ENCODE results near the gene DNAH3.
"Not testable (repeated sequence)": the region's sequence is repeated elsewhere in the genome, so short reads cannot be mapped to it uniquely, and the experiment has no call there.

DNAH3 gene

DNA sequence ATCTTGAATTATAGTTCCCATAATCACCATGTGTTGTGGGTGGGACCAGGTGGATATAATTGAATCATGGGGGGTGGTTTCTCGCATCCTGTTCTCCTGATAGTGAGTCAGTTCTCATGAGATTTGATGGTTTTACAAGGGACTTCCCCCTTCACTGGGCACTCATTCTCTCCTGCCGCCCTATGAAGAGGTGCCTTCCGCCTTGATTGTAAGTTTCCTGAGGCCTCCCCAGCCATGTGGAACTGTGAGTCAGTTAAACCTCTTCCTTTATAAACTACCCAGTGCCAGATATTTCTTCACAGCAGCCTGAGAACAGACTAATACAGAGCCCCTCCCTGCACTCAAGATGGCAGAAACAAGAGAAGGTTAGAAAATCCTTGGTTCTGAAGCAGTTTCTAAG lies 34.2 kb upstream of the DNAH3 start:
- intact Hi-C loops (cut with micrococcal nuclease), result loop anchor here (5.0 kb wide), 1 partner anchor 372 kb away; no protein-coding TSS in a partner anchor
- Mint-ChIP-seq H3K4me3 (no peak overlapping the region), H3K4me1 (ENCODE audit: low read depth) (peaks cover 13% of the 10 kb centered on the region), H3K36me3 (ENCODE audit: low read depth) (peaks cover 26% of the 10 kb centered on the region), H3K27me3 (peaks cover 8% of the 10 kb centered on the region), H3K27ac (no peak overlapping the region), H3K9me3 (peaks cover 12% of the 10 kb centered on the region)

DNA sequence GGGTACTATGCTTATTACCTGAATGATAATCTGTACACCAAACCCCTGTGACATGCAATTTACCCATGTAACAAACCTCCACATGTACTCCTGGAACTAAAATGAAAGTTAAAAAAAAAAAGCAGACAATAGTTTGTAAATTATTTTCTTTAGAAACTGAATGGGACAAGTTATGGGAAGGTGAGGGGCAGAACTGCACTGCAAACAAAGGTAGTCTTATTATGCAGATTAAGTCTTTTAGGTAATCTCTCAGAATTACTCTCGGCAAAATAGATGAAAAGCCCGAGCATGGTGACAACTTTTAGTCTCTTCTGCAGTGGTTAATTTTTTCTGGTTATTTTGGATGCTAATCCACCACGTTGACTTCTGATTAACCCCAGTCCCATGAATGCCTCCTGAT lies 33.3 kb upstream of the DNAH3 start:
- Mint-ChIP-seq H3K36me3 (ENCODE audit: low read depth) (peaks cover 35% of the 10 kb centered on the region), H3K9me3 (peaks cover 12% of the 10 kb centered on the region), H3K4me1 (ENCODE audit: low read depth) (peaks cover 13% of the 10 kb centered on the region), H3K4me3 (no peak overlapping the region), H3K27ac (no peak overlapping the region), H3K27me3 (peaks cover 3% of the 10 kb centered on the region)
- intact Hi-C loops (cut with micrococcal nuclease), result no loop called here

DNA sequence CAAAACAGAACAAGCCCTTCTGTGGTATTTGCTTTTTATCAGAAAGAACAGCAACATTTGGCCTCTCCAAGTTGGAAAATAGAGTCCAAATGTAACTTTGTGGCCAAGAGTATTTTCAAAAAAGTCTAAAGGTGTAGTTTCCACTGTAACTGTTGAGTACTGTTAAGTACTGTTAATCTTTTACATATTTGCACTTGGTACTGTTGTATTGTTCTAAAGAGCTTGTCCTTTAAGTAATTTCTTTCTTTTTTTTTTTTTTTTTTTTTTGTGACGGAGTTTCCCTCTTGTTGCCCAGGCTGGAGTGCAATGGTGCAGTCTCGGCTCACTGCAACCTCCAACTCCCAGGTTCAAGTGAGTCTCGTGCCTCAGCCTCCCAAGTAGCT lies 29.3 kb upstream of the DNAH3 start:
- H3K27me3 Mint-ChIP-seq, result no peaks in the 10 kb centered on the region
- peaks cover 6% of the 10 kb centered on the region for H3K4me1 Mint-ChIP-seq (ENCODE audit: low read depth)
- intact Hi-C loops (cut with micrococcal nuclease), result no loop called here
- no peak overlapping the region for H3K4me3 Mint-ChIP-seq
- H3K36me3 Mint-ChIP-seq (ENCODE audit: low read depth), result peaks cover 60% of the 10 kb centered on the region
- peaks cover 9% of the 10 kb centered on the region for H3K9me3 Mint-ChIP-seq
- no peak overlapping the region for H3K27ac Mint-ChIP-seq

DNA sequence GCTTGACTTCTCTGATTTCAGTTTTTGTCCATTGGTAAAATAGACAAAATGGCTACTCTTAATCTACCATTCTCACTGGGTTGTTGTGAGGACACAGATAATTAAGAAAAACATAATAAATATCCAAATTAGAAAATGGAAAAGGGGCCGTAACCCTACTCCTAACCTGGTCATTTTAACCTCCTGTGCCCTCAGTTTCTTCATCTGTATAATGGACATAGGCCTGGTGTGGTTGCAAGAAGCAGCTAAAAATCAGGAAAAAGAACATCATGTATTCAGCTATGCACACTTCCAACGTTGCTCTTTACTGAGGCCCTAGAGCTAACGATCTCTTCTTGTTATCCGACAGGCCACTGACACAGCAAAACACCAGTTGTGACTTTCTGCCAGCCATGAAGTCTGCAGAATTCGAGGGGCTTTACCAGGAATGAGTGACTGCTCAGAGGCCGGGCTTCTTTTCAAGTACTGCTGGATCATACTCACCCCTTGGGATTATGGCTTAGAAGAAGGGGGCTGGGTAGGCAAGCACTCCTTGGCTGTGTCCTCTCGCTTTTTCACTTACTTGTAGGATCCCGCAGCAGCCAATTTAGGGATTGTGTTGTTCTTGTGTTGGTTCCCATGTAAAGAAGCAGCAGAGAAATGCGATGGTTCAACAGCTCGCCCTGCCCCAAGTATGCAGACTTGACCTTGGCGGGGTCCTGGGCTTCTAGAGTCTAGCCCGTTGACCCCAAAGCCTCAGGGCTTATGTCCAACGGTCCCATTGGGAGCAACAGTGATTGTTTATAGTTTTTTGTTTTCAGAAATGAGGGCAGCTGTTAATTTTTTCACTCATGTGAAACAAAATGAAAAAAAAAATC lies 28.7 kb upstream of the DNAH3 start:
- intact Hi-C loops (cut with micrococcal nuclease), result no loop called here
- no peak overlapping the region for H3K27ac Mint-ChIP-seq
- peaks cover under 1% of the 10 kb centered on the region for H3K4me1 Mint-ChIP-seq (ENCODE audit: low read depth)
- no peak overlapping the region for H3K4me3 Mint-ChIP-seq
- H3K36me3 Mint-ChIP-seq (ENCODE audit: low read depth), result peaks cover 64% of the 10 kb centered on the region
- H3K27me3 Mint-ChIP-seq, result no peaks in the 10 kb centered on the region
- H3K9me3 Mint-ChIP-seq, result peaks cover 3% of the 10 kb centered on the region

DNA sequence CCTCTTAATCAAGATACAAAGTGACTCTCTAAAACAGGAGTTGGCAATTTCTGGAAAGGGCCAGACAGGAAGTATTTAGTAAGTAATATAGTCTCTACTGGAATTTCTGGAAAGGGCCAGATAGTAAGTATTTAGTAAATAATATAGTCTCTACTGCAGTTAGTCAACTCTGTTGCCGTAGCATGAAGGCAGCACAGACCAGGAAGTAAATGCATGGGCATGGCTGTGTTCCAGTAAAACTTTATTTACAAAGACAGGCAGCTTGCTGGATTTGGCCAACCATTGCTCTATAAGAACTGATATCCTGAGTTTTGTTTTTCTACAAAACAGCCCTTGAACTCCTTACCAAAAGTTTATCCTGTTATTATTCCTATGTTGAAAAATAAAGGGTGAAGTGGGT lies 24.8 kb upstream of the DNAH3 start:
- Mint-ChIP-seq H3K9me3 (no peaks in the 10 kb centered on the region), H3K27me3 (no peaks in the 10 kb centered on the region), H3K27ac (no peak overlapping the region), H3K4me1 (ENCODE audit: low read depth) (no peaks in the 10 kb centered on the region), H3K4me3 (no peak overlapping the region), H3K36me3 (ENCODE audit: low read depth) (peaks cover 79% of the 10 kb centered on the region)
- intact Hi-C loops (cut with micrococcal nuclease), result no loop called here

DNA sequence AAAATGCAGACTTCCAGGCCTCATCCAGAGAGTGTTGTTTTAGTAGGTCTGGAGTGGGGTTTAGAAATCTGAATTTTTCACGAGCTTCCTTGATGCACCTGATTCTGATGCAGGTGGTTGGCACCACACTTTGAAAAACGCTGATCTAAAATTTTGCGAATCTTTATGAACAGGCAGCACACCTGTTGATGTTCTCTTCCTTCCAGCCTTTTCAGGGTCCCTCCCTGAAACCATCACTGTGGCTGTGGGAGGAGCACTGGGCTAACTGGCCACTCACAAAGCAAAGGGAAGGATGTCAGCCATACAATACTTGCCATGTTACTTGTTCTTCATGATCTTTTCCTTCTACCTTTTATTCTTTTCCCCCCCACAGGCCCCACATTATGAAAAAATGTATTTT lies 22.0 kb upstream of the DNAH3 start:
- no peaks in the 10 kb centered on the region for H3K27me3 Mint-ChIP-seq
- H3K9me3 Mint-ChIP-seq, result no peaks in the 10 kb centered on the region
- intact Hi-C loops (cut with micrococcal nuclease), result no loop called here
- peaks cover 63% of the 10 kb centered on the region for H3K36me3 Mint-ChIP-seq (ENCODE audit: low read depth)
- no peak overlapping the region for H3K4me3 Mint-ChIP-seq
- H3K27ac Mint-ChIP-seq, result no peak overlapping the region
- no peaks in the 10 kb centered on the region for H3K4me1 Mint-ChIP-seq (ENCODE audit: low read depth)

DNA sequence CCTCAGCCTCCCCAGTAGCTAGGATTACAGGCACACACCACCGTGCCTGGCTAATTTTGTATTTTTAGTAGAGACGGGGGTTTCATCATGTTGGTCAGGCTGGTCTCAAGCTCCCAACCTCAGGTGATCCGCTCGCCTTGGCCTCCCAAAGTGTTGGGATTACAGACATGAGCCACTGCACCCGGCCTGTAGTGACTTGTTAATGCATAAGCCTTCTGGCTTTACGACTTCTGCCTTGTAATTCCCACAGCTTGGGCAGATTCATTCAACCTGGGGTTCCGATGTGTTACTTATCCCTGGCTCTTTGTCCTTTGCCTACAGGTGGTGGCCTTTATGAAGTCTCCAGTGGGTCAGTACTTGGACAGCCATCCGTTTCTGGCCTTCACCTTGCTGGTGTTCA lies 19.5 kb upstream of the DNAH3 start:
- H3K36me3 Mint-ChIP-seq (ENCODE audit: low read depth), result peaks cover 67% of the 10 kb centered on the region
- H3K4me1 Mint-ChIP-seq (ENCODE audit: low read depth); H3K27me3 Mint-ChIP-seq; H3K4me3 Mint-ChIP-seq; intact Hi-C loops (cut with micrococcal nuclease); H3K27ac Mint-ChIP-seq; H3K9me3 Mint-ChIP-seq: not testable (repeated sequence)

DNA sequence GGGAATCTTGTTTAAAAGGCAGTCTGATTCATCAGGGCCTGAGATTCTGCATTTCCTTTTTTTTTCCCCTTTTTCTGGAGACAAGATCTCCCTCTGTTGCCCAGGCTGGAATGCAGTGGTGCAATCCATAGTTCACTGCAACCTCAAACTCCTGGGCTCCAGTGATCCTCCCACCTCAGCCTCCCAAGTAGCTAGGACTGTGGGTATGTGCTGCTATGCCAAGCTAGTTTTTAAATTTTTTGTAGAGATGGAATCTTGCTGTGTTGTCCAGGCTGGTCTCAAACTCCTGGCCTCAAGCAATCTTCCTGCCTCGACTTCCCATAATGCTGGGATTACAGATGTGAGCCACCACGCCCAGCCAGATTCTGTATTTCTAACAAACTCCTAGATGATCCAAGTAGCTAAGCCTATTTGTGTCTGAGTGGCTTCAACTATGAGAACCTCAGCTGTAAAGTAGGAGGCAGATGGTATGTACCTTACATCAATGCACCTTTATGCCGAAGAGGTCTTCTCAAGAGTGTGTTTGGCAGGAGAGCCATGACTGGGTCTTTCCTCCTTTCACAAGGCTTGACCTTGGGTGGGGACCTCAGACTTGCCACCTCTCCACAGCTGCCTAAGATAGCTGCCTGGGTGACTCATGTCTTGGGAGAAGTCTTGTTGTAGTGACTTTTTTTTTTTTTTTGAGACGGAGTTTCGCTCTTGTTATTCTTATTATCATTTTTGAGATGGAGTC lies 18.8 kb upstream of the DNAH3 start:
- Mint-ChIP-seq H3K36me3 (ENCODE audit: low read depth) (peaks cover 70% of the 10 kb centered on the region), H3K4me3 (no peak overlapping the region), H3K27me3 (no peaks in the 10 kb centered on the region), H3K9me3 (no peaks in the 10 kb centered on the region), H3K27ac (no peak overlapping the region), H3K4me1 (ENCODE audit: low read depth) (no peaks in the 10 kb centered on the region)
- intact Hi-C loops (cut with micrococcal nuclease), result no loop called here

DNA sequence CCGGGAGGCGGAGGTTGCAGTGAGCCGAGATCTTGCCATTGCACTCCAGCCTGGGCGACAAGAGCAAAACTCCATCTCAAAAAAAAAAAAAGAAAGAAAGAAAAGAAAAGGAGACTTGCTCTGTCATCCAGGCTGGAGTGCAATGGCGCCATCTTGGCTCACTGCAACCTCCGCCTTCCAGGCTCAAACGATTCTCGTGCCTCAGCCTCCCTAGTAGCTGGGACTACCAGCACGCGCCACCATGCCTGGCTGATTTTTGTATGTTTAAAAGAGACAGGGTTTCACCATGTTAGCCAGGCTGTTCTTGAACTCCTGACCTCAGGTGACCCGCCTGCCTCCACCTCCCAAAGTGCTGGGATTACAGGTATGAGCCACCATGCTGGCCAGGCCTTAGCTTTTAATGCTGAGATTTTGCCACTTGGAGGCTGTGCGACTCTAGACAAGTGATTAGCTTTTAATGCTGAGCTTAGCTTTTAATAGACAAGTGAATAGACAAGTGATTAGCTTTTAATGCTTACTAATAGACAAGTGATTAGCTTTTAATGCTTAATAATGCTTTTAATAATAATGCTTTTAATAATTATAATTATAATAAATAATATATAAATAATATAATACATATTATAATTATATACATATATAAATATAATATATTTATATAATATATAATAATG lies 17.4 kb upstream of the DNAH3 start:
- Mint-ChIP-seq H3K4me1 (ENCODE audit: low read depth) (no peaks in the 10 kb centered on the region), H3K9me3 (no peaks in the 10 kb centered on the region), H3K27ac (no peak overlapping the region), H3K27me3 (no peaks in the 10 kb centered on the region), H3K36me3 (ENCODE audit: low read depth) (peaks cover 69% of the 10 kb centered on the region), H3K4me3 (no peak overlapping the region)
- intact Hi-C loops (cut with micrococcal nuclease), result no loop called here

DNA sequence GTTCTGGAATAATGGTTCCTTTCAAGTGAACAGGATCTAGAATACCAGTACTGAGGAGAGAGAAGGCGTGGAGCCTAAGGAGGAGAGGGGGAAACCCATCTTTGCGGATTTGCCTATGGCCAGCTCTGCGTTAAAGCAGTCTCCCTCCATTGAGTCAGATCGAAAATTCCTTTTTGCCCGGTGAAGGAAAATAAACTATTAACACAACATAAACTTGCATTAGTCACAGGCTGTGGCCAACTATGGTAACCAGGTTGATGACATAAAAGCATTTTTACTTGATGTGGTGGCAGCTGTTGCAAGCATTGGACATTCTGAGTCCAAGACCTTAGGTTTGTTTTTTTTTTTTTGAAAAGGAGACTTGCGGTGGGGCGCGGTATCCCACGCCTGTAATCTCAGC lies 16.7 kb upstream of the DNAH3 start:
- H3K4me1 Mint-ChIP-seq (ENCODE audit: low read depth), result no peaks in the 10 kb centered on the region
- H3K27me3 Mint-ChIP-seq, result no peaks in the 10 kb centered on the region
- intact Hi-C loops (cut with micrococcal nuclease), result no loop called here
- no peak overlapping the region for H3K27ac Mint-ChIP-seq
- H3K4me3 Mint-ChIP-seq, result no peak overlapping the region
- peaks cover 67% of the 10 kb centered on the region for H3K36me3 Mint-ChIP-seq (ENCODE audit: low read depth)
- H3K9me3 Mint-ChIP-seq, result no peaks in the 10 kb centered on the region

DNA sequence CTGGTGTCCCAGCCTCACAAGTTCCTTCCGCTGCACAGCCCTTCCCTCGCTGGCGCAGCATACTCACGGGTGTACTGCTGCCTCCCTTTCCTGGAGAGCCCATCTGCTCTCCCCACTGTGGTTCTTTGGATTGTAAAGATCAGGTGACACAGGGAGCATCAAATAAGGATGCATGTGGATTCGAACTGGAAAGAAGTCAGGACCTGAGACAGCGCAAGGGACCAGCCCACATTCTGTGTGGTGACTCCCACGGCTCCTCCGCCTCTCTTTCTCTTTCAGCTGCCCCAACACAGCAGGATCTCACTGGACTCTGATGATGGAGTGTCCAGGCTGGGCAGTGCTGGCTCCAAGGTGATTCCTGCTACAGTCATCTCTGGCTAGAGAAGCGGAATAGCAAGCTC lies 15.9 kb upstream of the DNAH3 start:
- peaks cover 67% of the 10 kb centered on the region for H3K36me3 Mint-ChIP-seq (ENCODE audit: low read depth)
- H3K27me3 Mint-ChIP-seq, result no peaks in the 10 kb centered on the region
- no peaks in the 10 kb centered on the region for H3K4me1 Mint-ChIP-seq (ENCODE audit: low read depth)
- intact Hi-C loops (cut with micrococcal nuclease), result no loop called here
- H3K9me3 Mint-ChIP-seq, result no peaks in the 10 kb centered on the region
- no peak overlapping the region for H3K27ac Mint-ChIP-seq
- H3K4me3 Mint-ChIP-seq, result no peak overlapping the region

DNA sequence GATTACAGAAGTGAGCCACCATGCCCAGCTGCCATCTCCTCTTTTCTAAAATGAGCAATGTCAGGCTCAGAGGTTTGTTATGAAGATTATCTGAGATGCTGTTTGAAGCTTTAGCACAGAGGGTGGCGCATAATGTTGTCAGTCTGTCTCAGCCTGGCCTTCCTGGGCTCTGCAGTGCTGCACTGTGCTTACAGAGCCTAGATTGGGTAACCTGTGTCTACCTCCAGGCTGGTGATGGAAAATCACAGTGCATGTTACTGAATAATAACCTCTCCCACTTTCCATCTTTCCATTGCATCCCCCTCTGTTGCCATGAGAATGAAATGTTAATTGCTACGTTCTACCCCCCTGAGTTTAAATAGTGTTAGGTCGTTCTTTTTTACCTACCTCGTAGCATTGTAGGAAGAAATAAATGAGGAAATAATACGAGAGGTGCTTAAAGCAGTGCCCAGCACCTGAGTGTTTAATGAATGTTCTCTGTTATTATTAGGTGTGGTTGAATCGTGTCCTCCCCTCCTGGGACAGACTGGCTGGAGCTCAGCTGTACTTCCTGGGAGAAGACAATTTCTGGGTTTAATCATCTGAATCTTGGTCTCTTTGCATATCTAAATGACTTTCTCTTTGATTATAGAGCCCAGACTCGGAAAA lies 14.0 kb upstream of the DNAH3 start:
- intact Hi-C loops (cut with micrococcal nuclease), result no loop called here

DNA sequence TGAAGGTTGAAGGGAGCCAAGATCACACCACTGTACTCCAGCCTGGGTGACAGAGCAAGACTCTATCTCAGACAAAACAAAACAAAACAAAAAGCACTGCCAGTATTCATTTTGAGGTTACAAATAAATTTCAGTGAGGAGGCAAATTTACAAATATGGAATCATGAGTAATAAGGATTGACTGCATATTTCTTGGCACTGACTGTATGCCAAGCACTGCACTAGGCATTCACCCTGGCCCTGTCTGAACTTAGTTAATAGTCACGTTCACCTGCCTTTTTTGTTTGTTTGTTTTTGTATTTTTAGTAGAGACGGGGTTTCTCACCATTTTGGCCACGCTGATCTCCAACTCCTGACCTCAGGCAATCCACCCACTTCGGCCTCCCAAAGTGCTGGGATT lies 12.9 kb upstream of the DNAH3 start:
- H3K36me3 Mint-ChIP-seq (ENCODE audit: low read depth), result peaks cover 69% of the 10 kb centered on the region
- no peak overlapping the region for H3K4me3 Mint-ChIP-seq
- peaks cover 13% of the 10 kb centered on the region for H3K4me1 Mint-ChIP-seq (ENCODE audit: low read depth)
- peaks cover 2% of the 10 kb centered on the region for H3K27me3 Mint-ChIP-seq
- no peaks in the 10 kb centered on the region for H3K9me3 Mint-ChIP-seq
- no peak overlapping the region for H3K27ac Mint-ChIP-seq
- intact Hi-C loops (cut with micrococcal nuclease), result no loop called here

More for the DNA sequence above, 14.0 kb upstream of the DNAH3 start:
- Mint-ChIP-seq H3K4me3 (no peak overlapping the region), H3K27ac (no peak overlapping the region), H3K36me3 (ENCODE audit: low read depth) (peaks cover 60% of the 10 kb centered on the region), H3K27me3 (no peaks in the 10 kb centered on the region), H3K9me3 (no peaks in the 10 kb centered on the region), H3K4me1 (ENCODE audit: low read depth) (peaks cover 4% of the 10 kb centered on the region)

DNA sequence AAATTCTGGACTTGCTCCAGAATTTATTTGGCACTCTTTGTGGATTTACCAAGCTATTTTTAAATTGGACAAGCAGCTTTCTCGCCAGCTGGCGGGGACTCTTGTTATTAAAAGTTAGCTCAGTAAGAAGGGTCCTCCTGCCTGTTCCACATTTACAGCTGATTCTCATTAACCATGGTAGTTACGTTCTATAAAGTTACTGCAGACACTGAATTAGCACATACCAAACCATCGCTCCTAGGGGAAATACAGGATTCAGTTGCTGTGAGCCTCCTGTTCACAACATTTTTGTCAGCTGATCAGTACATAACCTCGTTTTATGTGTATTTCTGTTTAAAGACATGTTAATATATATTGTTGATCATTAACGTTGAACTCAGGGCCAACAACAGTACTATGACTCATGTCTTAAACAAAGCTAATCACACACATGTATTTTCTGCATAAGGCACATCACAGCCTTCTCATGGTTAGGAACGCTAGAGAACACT lies 12.1 kb upstream of the DNAH3 start:
- no peaks in the 10 kb centered on the region for H3K9me3 Mint-ChIP-seq
- H3K4me1 Mint-ChIP-seq (ENCODE audit: low read depth), result peaks cover 19% of the 10 kb centered on the region
- H3K27ac Mint-ChIP-seq, result no peak overlapping the region
- intact Hi-C loops (cut with micrococcal nuclease), result no loop called here
- peaks cover 2% of the 10 kb centered on the region for H3K27me3 Mint-ChIP-seq
- H3K4me3 Mint-ChIP-seq, result no peak overlapping the region
- H3K36me3 Mint-ChIP-seq (ENCODE audit: low read depth), result peaks cover 70% of the 10 kb centered on the region

Measured in dendritic cell treated with granulocyte-macrophage colony-stimulating factor and Interleukin-4, amounts not matched to agents 40 ng/mL and 50 ng/mL, for 4 days (primary cell).